ENCODE data around the gene PRDX1.

- no peak for TF ChIP-seq POLR2A (IDR thresholded peaks at IDR 0.05)
- TF ChIP-seq CTCF (IDR thresholded peaks at IDR 0.05): no peak
Measured at GRCh38 chr1:45518910-45519309, 2.8 kb downstream of the PRDX1 start.
